ENCODE data around the gene MACF1. TPM values are rescaled to one million over a fixed set of nuclear protein-coding genes. Genes with fewer than 3 reads are reported as not detected.

Gene MACF1
- total RNA-seq, 1 experiment from 2014 or later, result 103 TPM

DNA sequence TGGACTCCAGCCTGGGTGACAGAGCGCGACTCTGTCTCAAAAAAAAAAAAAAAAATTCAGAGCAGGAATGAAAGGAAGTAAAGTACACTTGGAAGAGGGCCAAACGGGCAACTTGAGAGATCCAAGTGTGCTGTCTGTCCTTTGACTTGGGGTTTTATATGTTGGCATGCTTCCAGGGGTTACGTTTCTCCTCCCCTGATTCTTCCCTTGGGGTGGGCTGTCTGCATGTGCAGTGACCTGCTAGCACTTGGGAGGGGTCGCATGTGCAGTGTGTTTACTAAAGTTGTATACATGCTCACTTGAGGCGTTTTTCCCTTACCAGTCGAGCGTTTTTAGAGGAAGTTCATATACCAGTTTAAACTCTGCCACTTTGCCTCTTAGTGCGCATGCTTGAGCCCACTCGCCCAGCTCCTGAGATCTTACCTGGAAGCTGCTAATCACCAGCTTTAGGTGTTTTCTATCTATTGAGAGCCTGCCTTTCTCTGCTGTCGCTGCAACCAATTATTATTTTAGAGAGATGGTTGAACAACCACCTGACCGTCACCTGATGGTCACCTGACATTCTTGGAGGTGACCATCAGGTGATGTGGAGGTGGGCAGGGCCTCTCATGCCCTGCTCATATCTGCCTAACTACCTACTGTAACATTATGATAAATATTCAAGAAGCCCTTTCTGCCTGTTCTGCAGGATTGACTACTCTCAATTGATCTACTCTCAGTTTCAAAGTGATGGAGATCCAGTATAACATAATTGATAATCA lies 140.1 kb downstream of the MACF1 start:
- Histone ChIP-seq H2AFZ (ENCODE audit: low read length) (no peak overlapping the region), H3K9me2 (replicated peaks; ENCODE audit: low read length) (no peaks in the 10 kb centered on the region), H3K36me3 (ENCODE audit: low read depth, low read length) (peaks cover 16% of the 10 kb centered on the region), H3F3A (ENCODE audit: low read length, unreplicated experiment) (no peaks in the 10 kb centered on the region), H3K9me3 (ENCODE audit: low read length) (no peaks in the 10 kb centered on the region), H3K79me2 (ENCODE audit: low read length) (no peaks in the 10 kb centered on the region), H3K4me1 (ENCODE audit: insufficient read depth, low read length) (no peaks in the 10 kb centered on the region), H3K9ac (ENCODE audit: low read length) (no peak overlapping the region), H3K27ac (ENCODE audit: low read length) (no peak overlapping the region), H4K20me1 (ENCODE audit: low read length) (no peaks in the 10 kb centered on the region), H3K4me3 (ENCODE audit: low read length) (no peak overlapping the region), H3K27me3 (ENCODE audit: low read length) (no peaks in the 10 kb centered on the region), H3K4me2 (ENCODE audit: low read length) (no peak overlapping the region)
- ChIA-PET CTCF (no interaction called here), POLR2A (ENCODE audit: unreplicated experiment) (no interaction called here)
- TF ChIP-seq EZH2 (IDR thresholded peaks at IDR 0.05; ENCODE audit: low read length, unreplicated experiment), result no peak
- TF ChIP-seq, protein P1, sequence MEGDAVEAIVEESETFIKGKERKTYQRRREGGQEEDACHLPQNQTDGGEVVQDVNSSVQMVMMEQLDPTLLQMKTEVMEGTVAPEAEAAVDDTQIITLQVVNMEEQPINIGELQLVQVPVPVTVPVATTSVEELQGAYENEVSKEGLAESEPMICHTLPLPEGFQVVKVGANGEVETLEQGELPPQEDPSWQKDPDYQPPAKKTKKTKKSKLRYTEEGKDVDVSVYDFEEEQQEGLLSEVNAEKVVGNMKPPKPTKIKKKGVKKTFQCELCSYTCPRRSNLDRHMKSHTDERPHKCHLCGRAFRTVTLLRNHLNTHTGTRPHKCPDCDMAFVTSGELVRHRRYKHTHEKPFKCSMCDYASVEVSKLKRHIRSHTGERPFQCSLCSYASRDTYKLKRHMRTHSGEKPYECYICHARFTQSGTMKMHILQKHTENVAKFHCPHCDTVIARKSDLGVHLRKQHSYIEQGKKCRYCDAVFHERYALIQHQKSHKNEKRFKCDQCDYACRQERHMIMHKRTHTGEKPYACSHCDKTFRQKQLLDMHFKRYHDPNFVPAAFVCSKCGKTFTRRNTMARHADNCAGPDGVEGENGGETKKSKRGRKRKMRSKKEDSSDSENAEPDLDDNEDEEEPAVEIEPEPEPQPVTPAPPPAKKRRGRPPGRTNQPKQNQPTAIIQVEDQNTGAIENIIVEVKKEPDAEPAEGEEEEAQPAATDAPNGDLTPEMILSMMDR (conservative IDR thresholded peaks at IDR 0.05; ENCODE audit: low read depth, low read length), result no peak
- TF ChIP-seq EZH2phosphoT487 (IDR thresholded peaks at IDR 0.05; ENCODE audit: borderline replicate concordance, low read length), result no peak
- DNase-seq, result no peak
- intact Hi-C loops (cut with micrococcal nuclease), result no loop called here
- BruUV-seq (replicated peaks), result no TSS peak
- ATAC-seq, result no peak

DNA sequence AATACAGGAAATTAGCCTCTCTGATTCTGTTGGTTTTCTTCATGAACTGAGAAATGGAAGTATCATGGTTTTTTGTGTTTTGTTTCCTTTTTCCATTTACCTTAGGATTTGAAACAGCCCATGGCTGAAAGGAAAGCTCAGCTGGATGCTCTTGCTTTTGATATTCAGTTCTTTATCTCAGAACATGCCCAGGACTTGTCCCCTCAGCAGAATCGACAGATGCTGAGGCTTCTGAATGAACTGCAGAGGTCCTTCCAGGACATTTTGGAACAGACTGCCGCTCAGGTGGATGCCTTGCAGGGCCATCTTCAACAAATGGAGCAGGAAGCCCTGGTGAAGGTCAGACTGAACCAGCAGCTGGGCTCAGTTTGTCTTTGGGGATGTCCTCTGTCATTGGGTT lies 142.4 kb downstream of the MACF1 start:
- no peak overlapping the region for H2AFZ ChIP-seq (ENCODE audit: low read length)
- H3K9me2 ChIP-seq (replicated peaks; ENCODE audit: low read length), result no peaks in the 10 kb centered on the region
- no peaks in the 10 kb centered on the region for H3K27me3 ChIP-seq (ENCODE audit: low read length)
- H3K27ac ChIP-seq (ENCODE audit: low read length), result no peak overlapping the region
- H3K36me3 ChIP-seq (ENCODE audit: low read depth, low read length), result peaks cover 15% of the 10 kb centered on the region
- no peak for TF ChIP-seq EZH2 (IDR thresholded peaks at IDR 0.05; ENCODE audit: low read length, unreplicated experiment)
- no peak for TF ChIP-seq EZH2phosphoT487 (IDR thresholded peaks at IDR 0.05; ENCODE audit: borderline replicate concordance, low read length)
- TF ChIP-seq, protein P1 (conservative IDR thresholded peaks at IDR 0.05; ENCODE audit: low read depth, low read length), result no peak
- no peaks in the 10 kb centered on the region for H3K9me3 ChIP-seq (ENCODE audit: low read length)
- intact Hi-C loops (cut with micrococcal nuclease), result no loop called here
- H4K20me1 ChIP-seq (ENCODE audit: low read length), result no peaks in the 10 kb centered on the region
- ChIA-PET CTCF (no interaction called here), POLR2A (ENCODE audit: unreplicated experiment) (no interaction called here)
- H3K4me2 ChIP-seq (ENCODE audit: low read length), result no peak overlapping the region
- H3K9ac ChIP-seq (ENCODE audit: low read length), result no peak overlapping the region
- no peaks in the 10 kb centered on the region for H3K4me1 ChIP-seq (ENCODE audit: insufficient read depth, low read length)
- H3K4me3 ChIP-seq (ENCODE audit: low read length), result no peak overlapping the region
- no peak for DNase-seq
- no TSS peak for BruUV-seq (replicated peaks)
- H3F3A ChIP-seq (ENCODE audit: low read length, unreplicated experiment), result no peaks in the 10 kb centered on the region
- ATAC-seq, result no peak
- H3K79me2 ChIP-seq (ENCODE audit: low read length), result no peaks in the 10 kb centered on the region

DNA sequence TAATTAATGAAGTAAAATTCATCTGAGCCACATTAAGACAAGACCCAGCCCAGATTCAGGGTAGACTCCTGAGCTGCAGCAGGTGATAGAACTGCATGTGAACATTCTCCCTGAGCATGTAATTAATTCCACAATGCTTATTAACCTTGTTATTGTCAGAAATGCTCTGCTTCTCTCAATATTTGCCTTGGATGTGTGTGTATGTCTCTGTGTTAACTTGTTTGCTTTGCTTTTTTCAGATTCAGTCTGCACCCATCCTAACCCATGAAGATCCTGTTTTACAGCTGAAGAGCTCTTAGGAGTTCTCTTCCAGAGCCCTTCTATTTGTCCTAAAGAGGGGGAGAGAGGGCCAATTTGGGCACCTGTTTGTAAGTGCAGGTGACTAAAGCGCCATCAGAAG lies 143.8 kb downstream of the MACF1 start:
- no peak overlapping the region for H3K9ac ChIP-seq (ENCODE audit: low read length)
- H2AFZ ChIP-seq (ENCODE audit: low read length), result no peak overlapping the region
- TF ChIP-seq EZH2phosphoT487 (IDR thresholded peaks at IDR 0.05; ENCODE audit: borderline replicate concordance, low read length), result no peak
- TF ChIP-seq, protein P1 (conservative IDR thresholded peaks at IDR 0.05; ENCODE audit: low read depth, low read length), result no peak
- TF ChIP-seq EZH2 (IDR thresholded peaks at IDR 0.05; ENCODE audit: low read length, unreplicated experiment), result no peak
- peaks cover 17% of the 10 kb centered on the region for H3K36me3 ChIP-seq (ENCODE audit: low read depth, low read length)
- H3K79me2 ChIP-seq (ENCODE audit: low read length), result no peaks in the 10 kb centered on the region
- no peak overlapping the region for H3K4me3 ChIP-seq (ENCODE audit: low read length)
- BruUV-seq (replicated peaks), result no TSS peak
- no peak for ATAC-seq
- no peaks in the 10 kb centered on the region for H3K9me3 ChIP-seq (ENCODE audit: low read length)
- no peak for DNase-seq
- ChIA-PET POLR2A (ENCODE audit: unreplicated experiment) (no interaction called here), CTCF (no interaction called here)
- H3F3A ChIP-seq (ENCODE audit: low read length, unreplicated experiment), result no peaks in the 10 kb centered on the region
- intact Hi-C loops (cut with micrococcal nuclease), result no loop called here
- H3K27me3 ChIP-seq (ENCODE audit: low read length), result no peaks in the 10 kb centered on the region
- no peak overlapping the region for H3K27ac ChIP-seq (ENCODE audit: low read length)
- H3K9me2 ChIP-seq (replicated peaks; ENCODE audit: low read length), result no peaks in the 10 kb centered on the region
- no peak overlapping the region for H3K4me2 ChIP-seq (ENCODE audit: low read length)
- H3K4me1 ChIP-seq (ENCODE audit: insufficient read depth, low read length), result no peaks in the 10 kb centered on the region
- no peaks in the 10 kb centered on the region for H4K20me1 ChIP-seq (ENCODE audit: low read length)

Data from PC-3 (cell line).